Astrocyte of the cerebellum (primary cell): Measurements from ENCODE around the gene SPATS2.
A peak's percentile ranks its signal among the peaks of the same experiment; 100 is the strongest.

Source experiments
- DNase-seq: peaks from one replicate; pipeline ENCODE4 v3.0.0-alpha.2; 2011; ENCODE audit warnings: low read depth
- H3K4me3 ChIP-seq: 2 replicates; pipeline ENCODE4 v1.5.1; 2011; ENCODE audit warnings: mild to moderate bottlenecking, low read depth, low read length, moderate library complexity
- in situ Hi-C: cut with HindIII; loops from 2 replicates; pipeline ENCODE4 v1.10.0; 2017; ENCODE audit warnings: low sequenced_read_pairs
- TF ChIP-seq, protein P1 (sequence below): IDR thresholded peaks from 2 replicates; pipeline ENCODE4 v1.5.1; 2012; ENCODE audit warnings: low read length, low read depth, moderate library complexity, mild to moderate bottlenecking; ENCODE audit errors: missing control alignments

SPATS2 gene

DNA sequence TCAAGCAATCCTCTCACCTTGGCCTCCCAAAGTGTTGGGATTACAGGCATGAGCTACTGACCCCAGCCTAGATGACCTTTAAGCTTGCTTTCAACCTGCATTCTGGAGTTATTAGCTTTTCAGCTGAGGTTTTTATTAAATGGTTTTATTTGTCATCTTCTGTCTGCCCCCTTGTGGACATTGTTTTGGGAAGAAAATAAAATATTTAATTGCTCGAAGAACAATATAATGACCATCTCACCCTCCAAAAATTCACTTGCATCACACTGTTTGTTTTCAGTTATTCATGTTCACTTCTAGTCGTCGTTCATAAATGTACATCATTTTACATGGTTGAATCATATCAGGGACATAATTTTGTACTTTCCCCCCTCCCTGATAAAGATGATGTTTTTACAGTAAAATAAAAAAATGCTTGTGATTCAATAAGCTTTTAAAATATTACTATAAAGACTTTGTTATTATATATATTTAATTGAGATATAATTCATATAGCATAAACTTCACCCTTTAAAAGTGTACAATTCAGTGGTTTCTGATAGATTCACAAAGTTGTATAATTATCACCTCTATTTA lies 10.1 kb upstream of the SPATS2 start:
- in situ Hi-C loops = no loop called here
- TF ChIP-seq, protein P1, sequence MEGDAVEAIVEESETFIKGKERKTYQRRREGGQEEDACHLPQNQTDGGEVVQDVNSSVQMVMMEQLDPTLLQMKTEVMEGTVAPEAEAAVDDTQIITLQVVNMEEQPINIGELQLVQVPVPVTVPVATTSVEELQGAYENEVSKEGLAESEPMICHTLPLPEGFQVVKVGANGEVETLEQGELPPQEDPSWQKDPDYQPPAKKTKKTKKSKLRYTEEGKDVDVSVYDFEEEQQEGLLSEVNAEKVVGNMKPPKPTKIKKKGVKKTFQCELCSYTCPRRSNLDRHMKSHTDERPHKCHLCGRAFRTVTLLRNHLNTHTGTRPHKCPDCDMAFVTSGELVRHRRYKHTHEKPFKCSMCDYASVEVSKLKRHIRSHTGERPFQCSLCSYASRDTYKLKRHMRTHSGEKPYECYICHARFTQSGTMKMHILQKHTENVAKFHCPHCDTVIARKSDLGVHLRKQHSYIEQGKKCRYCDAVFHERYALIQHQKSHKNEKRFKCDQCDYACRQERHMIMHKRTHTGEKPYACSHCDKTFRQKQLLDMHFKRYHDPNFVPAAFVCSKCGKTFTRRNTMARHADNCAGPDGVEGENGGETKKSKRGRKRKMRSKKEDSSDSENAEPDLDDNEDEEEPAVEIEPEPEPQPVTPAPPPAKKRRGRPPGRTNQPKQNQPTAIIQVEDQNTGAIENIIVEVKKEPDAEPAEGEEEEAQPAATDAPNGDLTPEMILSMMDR = peak; percentile 23
- no peak overlapping the region for H3K4me3 ChIP-seq
- no peak for DNase-seq

DNA sequence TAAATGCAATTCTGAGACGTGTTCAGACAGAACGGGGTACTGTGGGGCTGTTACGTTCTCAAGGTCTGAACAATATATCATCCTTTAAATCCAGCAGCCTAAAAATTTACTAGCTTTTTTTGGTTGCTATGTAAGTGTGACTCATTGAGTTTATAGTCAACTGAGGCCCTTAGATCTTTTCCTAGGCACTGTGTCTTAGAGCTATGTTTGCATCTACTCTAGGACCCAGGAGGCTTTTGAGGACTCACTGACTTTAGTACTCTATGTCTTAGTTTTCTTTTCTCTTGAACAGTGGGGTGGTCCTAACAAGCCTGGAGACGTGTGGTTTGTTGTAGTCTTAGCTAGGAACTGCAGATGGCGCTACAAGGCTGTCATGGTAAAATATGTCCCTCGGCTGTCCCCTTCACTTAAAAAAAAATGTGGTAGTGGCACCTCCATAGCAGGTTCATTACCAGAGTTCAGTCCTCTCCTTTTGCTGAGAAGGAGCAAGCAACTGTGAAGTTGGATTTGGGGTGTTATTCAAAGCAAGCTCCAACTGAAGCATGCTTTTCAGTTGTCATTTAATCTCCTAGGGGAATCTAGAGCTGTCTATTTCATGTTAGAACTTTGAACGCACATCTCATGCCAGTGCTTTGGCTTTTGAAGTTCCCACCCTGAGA lies 8.7 kb upstream of the SPATS2 start:
- TF ChIP-seq, protein P1 = peak; percentile 85
- in situ Hi-C loops = no loop called here
- peak; percentile 58 for DNase-seq
- no peak overlapping the region for H3K4me3 ChIP-seq

DNA sequence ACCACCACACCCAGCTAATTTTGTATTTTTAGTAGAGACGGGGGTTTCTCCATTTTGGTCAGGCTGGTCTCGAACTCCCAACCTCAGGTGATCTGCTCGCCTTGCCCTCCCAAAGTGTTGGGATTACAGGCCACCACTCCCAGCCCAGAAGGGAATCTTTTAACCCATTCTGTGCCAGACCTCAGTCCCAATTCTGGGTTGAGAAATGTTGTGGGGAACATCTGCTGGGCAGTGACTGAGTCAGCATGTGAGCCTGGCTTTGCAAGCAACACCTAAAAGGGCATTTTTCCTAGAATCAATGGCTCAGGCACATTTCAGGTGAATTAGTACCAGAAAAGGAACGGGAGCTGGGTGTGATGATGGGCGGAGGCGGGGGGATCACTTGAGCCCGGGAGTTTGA lies 7.6 kb upstream of the SPATS2 start:
- in situ Hi-C loops = no loop called here
- no peak for DNase-seq
- TF ChIP-seq, protein P1 = no peak
- H3K4me3 ChIP-seq = no peak overlapping the region

DNA sequence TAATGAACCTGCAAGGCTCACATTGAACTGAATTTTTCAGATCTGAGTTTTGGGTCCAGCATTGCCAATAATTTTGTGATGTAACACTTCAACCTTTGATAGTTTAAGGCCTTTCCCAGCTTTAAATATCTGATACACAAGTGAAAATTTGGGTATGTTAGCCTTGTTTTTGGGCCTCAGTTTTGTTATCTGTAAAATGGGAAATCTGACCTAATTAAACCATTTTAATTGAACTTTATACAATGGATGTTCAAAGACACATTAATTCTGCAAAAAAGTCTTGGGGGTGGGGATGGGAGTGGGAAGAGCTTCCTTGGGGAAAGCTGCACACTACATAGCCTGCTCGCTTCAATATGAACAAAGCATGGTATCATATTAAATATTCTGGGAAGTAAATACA lies 5.2 kb upstream of the SPATS2 start:
- DNase-seq = no peak
- in situ Hi-C loops = no loop called here
- no peak overlapping the region for H3K4me3 ChIP-seq
- TF ChIP-seq, protein P1 = no peak

DNA sequence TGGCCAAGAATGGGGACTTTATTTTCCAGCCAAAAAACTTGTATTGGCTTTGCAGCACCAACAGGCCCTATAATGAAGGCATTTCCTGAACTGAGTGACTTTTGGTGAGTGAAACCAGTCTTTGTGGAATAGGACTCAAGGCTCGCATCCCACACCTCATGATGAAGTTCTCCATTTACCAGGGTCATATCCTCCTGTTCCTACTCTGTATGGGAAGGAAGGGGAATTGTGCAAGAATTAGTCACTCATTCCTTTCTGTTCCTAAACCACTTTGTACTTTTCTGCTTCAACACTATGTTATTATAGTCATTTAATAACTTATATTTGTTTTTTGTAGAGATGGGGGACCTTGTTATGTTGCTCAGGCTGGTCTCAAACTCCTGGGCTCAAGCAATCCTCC lies 2.3 kb upstream of the SPATS2 start:
- TF ChIP-seq, protein P1 = no peak
- H3K4me3 ChIP-seq = no peak overlapping the region
- in situ Hi-C loops = loop anchor here (5.0 kb wide), 3 partner anchors 52 to 142 kb away; partner anchors contain the start of gene TUBA1C
- DNase-seq = no peak

DNA sequence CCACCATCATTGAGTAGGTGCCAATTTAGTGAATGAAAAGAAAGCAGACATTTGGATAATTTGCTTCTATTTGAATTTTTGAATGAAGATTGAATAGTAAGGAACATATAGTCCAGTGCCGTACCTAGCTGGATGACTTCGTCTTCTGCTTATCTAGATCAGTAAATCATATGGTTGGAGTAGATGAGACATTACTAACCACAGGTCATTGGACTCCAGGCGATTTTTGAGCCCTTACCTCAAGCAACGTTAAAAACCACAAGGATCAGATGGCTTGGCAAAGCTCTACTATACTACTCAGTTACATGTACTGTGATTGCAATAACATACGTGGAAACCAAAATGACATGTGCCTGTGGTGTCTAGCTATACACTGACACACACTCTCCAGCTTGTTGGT lies 1.7 kb upstream of the SPATS2 start:
- TF ChIP-seq, protein P1 = no peak
- peak; percentile 62 for DNase-seq
- in situ Hi-C loops = loop anchor here (5.0 kb wide), 3 partner anchors 52 to 142 kb away; partner anchors contain the start of gene TUBA1C
- H3K4me3 ChIP-seq = no peak overlapping the region
